ENCODE data around the gene MEF2C.
"Not testable (repeated sequence)": the region's sequence is repeated elsewhere in the genome, so short reads cannot be mapped to it uniquely, and the experiment has no call there.

The MEF2C gene

GRCh38 chr5:88883059-88883835 lies at the start of gene MEF2C:
MEF2C (minus strand) TSS chr5:88883184; CDS start chr5:88823788, 59,396 bp downstream.
- no peak for DNase-seq

GRCh38 chr5:88932541-88932940 lies 49.6 kb upstream of the MEF2C start:
- no peak for DNase-seq

GRCh38 chr5:88930335-88930734 lies 47.4 kb upstream of the MEF2C start:
- no peak for DNase-seq

- DNase-seq = no peak
These were observed 46.4 kb upstream of the MEF2C start for GRCh38 chr5:88929385-88929784.

- no peak for DNase-seq
These were observed 43.8 kb upstream of the MEF2C start for GRCh38 chr5:88926774-88927173.

GRCh38 chr5:88925692-88926490 lies 42.9 kb upstream of the MEF2C start:
- DNase-seq = no peak

GRCh38 chr5:88924330-88924657 lies 41.3 kb upstream of the MEF2C start:
- no peak for DNase-seq

GRCh38 chr5:88923623-88924329 lies 40.8 kb upstream of the MEF2C start:
- no peak for DNase-seq

- DNase-seq = not testable (repeated sequence)
These were observed 29.8 kb upstream of the MEF2C start for GRCh38 chr5:88912743-88913142.

GRCh38 chr5:88911059-88911572 lies 28.1 kb upstream of the MEF2C start:
- not testable (repeated sequence) for DNase-seq

GRCh38 chr5:88904478-88904877 lies 21.5 kb upstream of the MEF2C start:
- DNase-seq = not testable (repeated sequence)

GRCh38 chr5:88903966-88904365 lies 21.0 kb upstream of the MEF2C start:
- DNase-seq = not testable (repeated sequence)

GRCh38 chr5:88901077-88901476 lies 18.1 kb upstream of the MEF2C start:
- DNase-seq = not testable (repeated sequence)

GRCh38 chr5:88899096-88899737 lies 16.2 kb upstream of the MEF2C start:
- no peak for DNase-seq

GRCh38 chr5:88897748-88898147 lies 14.8 kb upstream of the MEF2C start:
- no peak for DNase-seq

- DNase-seq = no peak
These were observed 12.9 kb upstream of the MEF2C start for GRCh38 chr5:88895681-88896501.

- DNase-seq = no peak
These were observed 9.7 kb upstream of the MEF2C start for GRCh38 chr5:88892669-88893068.

GRCh38 chr5:88890070-88890781 lies 7.2 kb upstream of the MEF2C start:
- DNase-seq = no peak

- DNase-seq = no peak
These were observed 6.4 kb upstream of the MEF2C start for GRCh38 chr5:88889189-88890069.

- no peak for DNase-seq
These were observed 5.8 kb upstream of the MEF2C start for GRCh38 chr5:88888848-88889188.

All from stimulated activated CD4-positive, alpha-beta T cell treated with anti-CD3 and anti-CD28 coated beads, Interleukin-4, amount 100 ng/mL, for 4 hours (primary cell).